GM12892 (cell line): Measurements from ENCODE around the gene IGFBP2.

ENCODE experiments used
- POLR2A ChIP-seq: IDR thresholded peaks from 2 replicates; pipeline ENCODE4 v1.6.1; 2011; ENCODE audit warnings: low read depth, low read length, control low read depth
- TAF1 ChIP-seq: IDR thresholded peaks from 2 replicates; pipeline ENCODE4 v1.6.1; 2011; ENCODE audit warnings: low read depth, mild to moderate bottlenecking, control low read depth, low read length, borderline replicate concordance

DNA sequence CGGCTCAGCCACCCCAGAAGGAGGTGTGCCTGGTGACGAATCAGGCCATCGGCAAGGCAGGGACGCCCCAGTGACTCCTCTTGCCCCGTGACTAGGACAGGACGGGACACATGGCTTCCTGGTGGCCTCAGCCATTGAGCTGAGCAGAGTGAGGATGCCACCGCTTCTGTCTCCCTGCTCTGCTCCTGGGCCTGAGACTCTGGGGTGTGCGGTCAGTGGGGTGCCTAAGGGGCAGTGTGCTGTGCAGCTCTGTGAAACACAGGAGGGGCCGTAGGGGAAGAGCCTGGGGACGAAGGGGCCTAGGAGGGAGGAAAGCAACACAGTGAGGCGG lies 37.8 kb downstream of the IGFBP2 start:
- no peak for TF ChIP-seq TAF1
- no peak for TF ChIP-seq POLR2A
